ENCODE data around the gene ZNRF3. TPM values are rescaled to one million over a fixed set of nuclear protein-coding genes. Genes with fewer than 3 reads are reported as not detected.
A peak's percentile ranks its signal among the peaks of the same experiment; 100 is the strongest.

The ZNRF3 gene
- total and polyA plus RNA-seq, 12 donors, result 1.8 to 7.7 (median 6.2) TPM

- no peaks in the 10 kb centered on the region for H3K27me3 ChIP-seq
- intact Hi-C loops (cut with DNase I), result no loop called here
- peaks cover 0 to 4% (median 0%) of the 10 kb centered on the region in 9 donors for H3K36me3 ChIP-seq
- no peak for TF ChIP-seq CTCF (IDR thresholded peaks at IDR 0.05)
- H3K4me3 ChIP-seq, result no peak overlapping the region
- WGBS, 2 donors, result 83 to 85% methylated on average over 3 of the region's 3 CpGs
- DNase-seq (no peak), ATAC-seq (no peak)
- no peak overlapping the region for H3K27ac ChIP-seq
- H3K4me1 ChIP-seq, result peaks cover 0 to 41% (median 13%) of the 10 kb centered on the region in 9 donors
- no peaks in the 10 kb centered on the region for H3K9me3 ChIP-seq
These were observed 206.7 kb downstream of the ZNRF3 start for GRCh38 chr22:29090039-29090438.

GRCh38 chr22:29092243-29092642, 208.9 kb downstream of the ZNRF3 start:
- DNase-seq, result no peak
- Histone ChIP-seq H3K36me3 (peaks cover 0 to 11% (median 0%) of the 10 kb centered on the region in 9 donors), H3K27ac (peak overlapping the region in 2 of 10 donors; percentile 6 to 27), H3K4me3 (no peak overlapping the region), H3K27me3 (no peaks in the 10 kb centered on the region), H3K4me1 (peaks cover 0 to 52% (median 24%) of the 10 kb centered on the region in 9 donors), H3K9me3 (no peaks in the 10 kb centered on the region)
- ATAC-seq, result no peak
- TF ChIP-seq CTCF (IDR thresholded peaks at IDR 0.05), result no peak
- intact Hi-C loops (cut with DNase I), result no loop called here
- 84 to 87% methylated on average over 4 of the region's 4 CpGs for WGBS, 2 donors

- DNase-seq (no peak), ATAC-seq (no peak)
- peaks cover 0 to 11% (median 0%) of the 10 kb centered on the region in 9 donors for H3K36me3 ChIP-seq
- no peak for TF ChIP-seq CTCF (IDR thresholded peaks at IDR 0.05)
- no peaks in the 10 kb centered on the region for H3K27me3 ChIP-seq
- peak overlapping the region in 6 of 10 donors; percentile 28 to 69 (median 46) for H3K27ac ChIP-seq
- no peaks in the 10 kb centered on the region for H3K9me3 ChIP-seq
- H3K4me1 ChIP-seq, result peaks cover 0 to 57% (median 24%) of the 10 kb centered on the region in 9 donors
- 71 to 86% methylated on average over 1 of the region's 1 CpG for WGBS, 2 donors
- intact Hi-C loops (cut with DNase I), result no loop called here
- H3K4me3 ChIP-seq, result no peak overlapping the region
These were observed 209.7 kb downstream of the ZNRF3 start for GRCh38 chr22:29093030-29093429.

GRCh38 chr22:29093501-29094300, 210.3 kb downstream of the ZNRF3 start:
- WGBS, 2 donors, result 58 to 72% methylated on average over 4 of the region's 4 CpGs
- no peak for TF ChIP-seq CTCF (IDR thresholded peaks at IDR 0.05)
- H3K27me3 ChIP-seq, result no peaks in the 10 kb centered on the region
- H3K9me3 ChIP-seq, result no peaks in the 10 kb centered on the region
- peak overlapping the region in 8 of 10 donors; percentile 21 to 69 (median 34) for H3K27ac ChIP-seq
- DNase-seq, result peak in 1 of 2 donors; percentile 29
- no peak overlapping the region for H3K4me3 ChIP-seq
- peaks cover 0 to 12% (median 0%) of the 10 kb centered on the region in 9 donors for H3K36me3 ChIP-seq
- ATAC-seq, result peak; percentile 64 to 88 (median 78)
- H3K4me1 ChIP-seq, result peaks cover 0 to 57% (median 24%) of the 10 kb centered on the region in 9 donors
- intact Hi-C loops (cut with DNase I), result no loop called here
